ENCODE data around the gene MAP3K10.
"Not testable (repeated sequence)": the region's sequence is repeated elsewhere in the genome, so short reads cannot be mapped to it uniquely, and the experiment has no call there.

MAP3K10 gene

DNA sequence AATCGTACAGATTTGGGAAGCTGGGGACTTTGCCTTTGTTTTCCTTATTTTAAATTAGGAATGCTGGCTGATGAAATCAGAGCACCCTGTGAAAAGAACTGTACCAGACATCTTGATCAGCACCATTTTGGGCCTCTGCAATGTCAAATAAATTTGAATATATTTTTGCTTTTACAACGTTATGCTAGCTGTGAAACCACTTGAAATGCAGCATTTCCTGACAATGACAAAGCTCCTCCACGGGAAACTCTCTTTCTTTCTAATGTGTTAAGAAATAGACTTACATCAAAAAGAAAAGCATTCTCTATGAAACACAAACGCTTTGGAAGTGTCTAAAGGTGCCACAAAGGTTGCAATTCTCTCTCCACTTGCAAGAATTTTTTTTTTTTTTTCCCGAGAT lies 47.1 kb upstream of the MAP3K10 start:
- TF ChIP-seq, protein P1, sequence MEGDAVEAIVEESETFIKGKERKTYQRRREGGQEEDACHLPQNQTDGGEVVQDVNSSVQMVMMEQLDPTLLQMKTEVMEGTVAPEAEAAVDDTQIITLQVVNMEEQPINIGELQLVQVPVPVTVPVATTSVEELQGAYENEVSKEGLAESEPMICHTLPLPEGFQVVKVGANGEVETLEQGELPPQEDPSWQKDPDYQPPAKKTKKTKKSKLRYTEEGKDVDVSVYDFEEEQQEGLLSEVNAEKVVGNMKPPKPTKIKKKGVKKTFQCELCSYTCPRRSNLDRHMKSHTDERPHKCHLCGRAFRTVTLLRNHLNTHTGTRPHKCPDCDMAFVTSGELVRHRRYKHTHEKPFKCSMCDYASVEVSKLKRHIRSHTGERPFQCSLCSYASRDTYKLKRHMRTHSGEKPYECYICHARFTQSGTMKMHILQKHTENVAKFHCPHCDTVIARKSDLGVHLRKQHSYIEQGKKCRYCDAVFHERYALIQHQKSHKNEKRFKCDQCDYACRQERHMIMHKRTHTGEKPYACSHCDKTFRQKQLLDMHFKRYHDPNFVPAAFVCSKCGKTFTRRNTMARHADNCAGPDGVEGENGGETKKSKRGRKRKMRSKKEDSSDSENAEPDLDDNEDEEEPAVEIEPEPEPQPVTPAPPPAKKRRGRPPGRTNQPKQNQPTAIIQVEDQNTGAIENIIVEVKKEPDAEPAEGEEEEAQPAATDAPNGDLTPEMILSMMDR (IDR thresholded peaks at IDR 0.05; ENCODE audit: low read length): no peak
- no peak for TF ChIP-seq EZH2phosphoT487 (IDR thresholded peaks at IDR 0.05; ENCODE audit: low read length)
- no peak for TF ChIP-seq EZH2 (optimal IDR thresholded peaks at IDR 0.05; ENCODE audit: low read depth, low read length)
- Histone ChIP-seq H3K36me3 (replicated peaks; ENCODE audit: insufficient read depth, low read length) (no peaks in the 10 kb centered on the region), H3K9me3 (replicated peaks; ENCODE audit: insufficient read depth, low read length) (no peaks in the 10 kb centered on the region), H3K4me1 (ENCODE audit: low read length) (peaks cover 59% of the 10 kb centered on the region), H2AFZ (ENCODE audit: low read length) (no peak overlapping the region), H3K9me2 (replicated peaks; ENCODE audit: insufficient read depth, low read length) (no peaks in the 10 kb centered on the region), H3F3A (ENCODE audit: insufficient read depth, low read length) (peaks cover 59% of the 10 kb centered on the region), H3K27ac (ENCODE audit: low read length) (peak overlapping the region; percentile 98), H3K4me2 (ENCODE audit: low read depth, low read length) (peak overlapping the region; percentile 85), H3K27me3 (replicated peaks; ENCODE audit: insufficient read depth, low read length) (no peaks in the 10 kb centered on the region), H4K20me1 (ENCODE audit: insufficient read depth, low read length) (no peaks in the 10 kb centered on the region), H3K79me2 (ENCODE audit: low read length) (peaks cover 39% of the 10 kb centered on the region), H3K9ac (ENCODE audit: low read length) (peak overlapping the region; percentile 71), H3K4me3 (ENCODE audit: low read length) (peak overlapping the region; percentile 50)
- peak; percentile 77 for DNase-seq

DNA sequence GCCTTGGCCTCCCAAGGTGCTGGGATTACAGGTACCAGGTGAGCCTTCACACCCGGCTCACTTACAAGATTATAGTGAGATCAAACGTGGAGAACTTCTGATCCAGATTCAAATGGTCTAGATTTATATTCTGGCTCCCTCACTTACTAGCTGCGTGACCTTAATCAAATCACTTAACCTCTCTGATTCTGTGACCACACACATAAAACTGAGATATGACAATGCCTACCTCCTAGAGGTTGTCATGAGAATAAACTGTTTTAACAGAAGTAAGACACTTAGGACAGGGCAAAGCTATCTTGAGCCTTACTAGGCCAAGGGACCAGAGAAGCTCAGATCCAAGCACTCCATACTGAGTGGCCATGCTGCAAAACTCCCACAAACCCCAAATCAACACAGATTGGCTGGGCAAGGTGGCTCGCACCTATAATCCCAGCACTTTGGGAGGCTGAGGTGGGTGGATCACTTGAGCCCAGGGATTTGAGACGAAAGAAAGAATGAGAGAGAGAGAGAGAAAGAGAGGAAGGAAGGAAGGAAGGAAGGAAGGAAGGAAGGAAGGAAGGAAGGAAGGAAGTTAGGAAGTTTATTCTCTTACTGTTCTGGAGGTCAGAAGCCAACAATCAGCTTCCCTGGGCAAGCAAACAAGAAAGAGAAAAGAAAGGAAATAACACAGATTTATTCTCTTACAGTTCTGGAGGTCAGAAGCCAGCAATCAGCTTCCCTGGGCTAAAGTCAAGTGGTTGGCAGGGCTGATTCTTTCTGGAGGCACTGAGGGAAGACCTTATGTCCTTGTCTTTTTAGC lies 46.1 kb upstream of the MAP3K10 start:
- peak; percentile 75 for DNase-seq
- no peaks in the 10 kb centered on the region for H3K36me3 ChIP-seq (replicated peaks; ENCODE audit: insufficient read depth, low read length)
- H3K9me3 ChIP-seq (replicated peaks; ENCODE audit: insufficient read depth, low read length): no peaks in the 10 kb centered on the region
- H3K27ac ChIP-seq (ENCODE audit: low read length): peak overlapping the region; percentile 98
- H3F3A ChIP-seq (ENCODE audit: insufficient read depth, low read length): peaks cover 59% of the 10 kb centered on the region
- peaks cover 51% of the 10 kb centered on the region for H3K4me1 ChIP-seq (ENCODE audit: low read length)
- peaks cover 30% of the 10 kb centered on the region for H3K79me2 ChIP-seq (ENCODE audit: low read length)
- H3K4me2 ChIP-seq (ENCODE audit: low read depth, low read length): peak overlapping the region; percentile 85
- no peak for TF ChIP-seq EZH2phosphoT487 (IDR thresholded peaks at IDR 0.05; ENCODE audit: low read length)
- TF ChIP-seq, protein P1 (IDR thresholded peaks at IDR 0.05; ENCODE audit: low read length): peak; percentile 32
- H4K20me1 ChIP-seq (ENCODE audit: insufficient read depth, low read length): no peaks in the 10 kb centered on the region
- H3K9me2 ChIP-seq (replicated peaks; ENCODE audit: insufficient read depth, low read length): no peaks in the 10 kb centered on the region
- H3K4me3 ChIP-seq (ENCODE audit: low read length): no peak overlapping the region
- peak overlapping the region; percentile 33; the same call in 1 of the 2 replicates for H2AFZ ChIP-seq (ENCODE audit: low read length)
- H3K27me3 ChIP-seq (replicated peaks; ENCODE audit: insufficient read depth, low read length): no peaks in the 10 kb centered on the region
- peak overlapping the region; percentile 71; the same call in 1 of the 2 replicates for H3K9ac ChIP-seq (ENCODE audit: low read length)

DNA sequence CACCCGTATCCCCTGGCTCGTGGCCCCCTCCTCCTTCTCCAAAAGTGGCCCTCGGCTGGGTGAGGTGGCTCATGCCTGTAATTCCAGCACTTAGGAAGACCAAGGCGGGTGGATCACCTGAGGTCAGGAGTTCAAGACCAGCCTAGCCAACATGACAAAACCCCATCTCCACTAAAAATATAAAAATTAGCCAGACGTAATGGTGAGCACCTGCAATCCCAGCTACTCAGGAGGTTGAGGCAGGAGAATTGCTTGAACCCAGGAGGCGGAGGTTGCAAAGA lies 45.5 kb upstream of the MAP3K10 start:
- not testable (repeated sequence) for H3K4me3 ChIP-seq (ENCODE audit: low read length); H4K20me1 ChIP-seq (ENCODE audit: insufficient read depth, low read length); DNase-seq; H3K9me2 ChIP-seq (replicated peaks; ENCODE audit: insufficient read depth, low read length); H3K27me3 ChIP-seq (replicated peaks; ENCODE audit: insufficient read depth, low read length); H3K9me3 ChIP-seq (replicated peaks; ENCODE audit: insufficient read depth, low read length); H3K36me3 ChIP-seq (replicated peaks; ENCODE audit: insufficient read depth, low read length)
- Histone ChIP-seq H3K79me2 (ENCODE audit: low read length) (peaks cover 28% of the 10 kb centered on the region), H3K4me1 (ENCODE audit: low read length) (peaks cover 49% of the 10 kb centered on the region), H3K9ac (ENCODE audit: low read length) (peak overlapping the region; percentile 71; the same call in 1 of the 2 replicates), H3F3A (ENCODE audit: insufficient read depth, low read length) (peaks cover 56% of the 10 kb centered on the region), H3K27ac (ENCODE audit: low read length) (peak overlapping the region; percentile 98; the same call in 1 of the 2 replicates), H3K4me2 (ENCODE audit: low read depth, low read length) (peak overlapping the region; percentile 85; the same call in 1 of the 2 replicates), H2AFZ (ENCODE audit: low read length) (peak overlapping the region; percentile 33; the same call in 1 of the 2 replicates)

DNA sequence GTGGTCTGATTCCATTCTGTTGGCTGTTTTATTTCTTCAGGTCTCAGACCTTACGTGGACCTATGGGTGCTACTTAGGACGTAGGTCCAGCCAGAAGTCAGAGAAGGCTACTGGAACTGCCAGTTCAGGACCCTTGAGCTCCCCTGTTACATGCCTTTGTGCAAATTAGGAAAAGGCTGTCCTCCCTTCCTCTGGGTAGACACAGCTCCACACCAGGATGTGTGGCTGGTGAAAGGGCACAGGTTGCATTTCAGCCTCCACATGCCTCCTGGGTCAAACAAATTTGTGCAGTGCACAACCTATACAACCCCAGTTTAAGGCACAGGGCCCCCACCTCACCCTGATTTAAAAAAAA lies 43.9 kb upstream of the MAP3K10 start:
- H3K79me2 ChIP-seq (ENCODE audit: low read length): peaks cover 11% of the 10 kb centered on the region
- H3K4me3 ChIP-seq (ENCODE audit: low read length): peak overlapping the region; percentile 20; the same call in 1 of the 2 replicates
- H3K4me1 ChIP-seq (ENCODE audit: low read length): peaks cover 36% of the 10 kb centered on the region
- peak overlapping the region; percentile 1; the same call in 1 of the 2 replicates for H3K9ac ChIP-seq (ENCODE audit: low read length)
- no peaks in the 10 kb centered on the region for H3K27me3 ChIP-seq (replicated peaks; ENCODE audit: insufficient read depth, low read length)
- no peak for TF ChIP-seq EZH2phosphoT487 (IDR thresholded peaks at IDR 0.05; ENCODE audit: low read length)
- TF ChIP-seq EZH2 (optimal IDR thresholded peaks at IDR 0.05; ENCODE audit: low read depth, low read length): no peak
- TF ChIP-seq, protein P1 (IDR thresholded peaks at IDR 0.05; ENCODE audit: low read length): no peak
- no peaks in the 10 kb centered on the region for H3K9me3 ChIP-seq (replicated peaks; ENCODE audit: insufficient read depth, low read length)
- H4K20me1 ChIP-seq (ENCODE audit: insufficient read depth, low read length): no peaks in the 10 kb centered on the region
- no peaks in the 10 kb centered on the region for H3K9me2 ChIP-seq (replicated peaks; ENCODE audit: insufficient read depth, low read length)
- no peaks in the 10 kb centered on the region for H3K36me3 ChIP-seq (replicated peaks; ENCODE audit: insufficient read depth, low read length)
- peak overlapping the region; percentile 98; the same call in 1 of the 2 replicates for H3K27ac ChIP-seq (ENCODE audit: low read length)
- peak overlapping the region; percentile 63 for H3K4me2 ChIP-seq (ENCODE audit: low read depth, low read length)
- no peak for DNase-seq
- H3F3A ChIP-seq (ENCODE audit: insufficient read depth, low read length): peaks cover 42% of the 10 kb centered on the region
- H2AFZ ChIP-seq (ENCODE audit: low read length): peak overlapping the region; percentile 2; the same call in 1 of the 2 replicates

Data from MM.1S (cell line).